ENCODE results near the gene GABRB1.
"Not testable (repeated sequence)": the region's sequence is repeated elsewhere in the genome, so short reads cannot be mapped to it uniquely, and the experiment has no call there.

The GABRB1 gene

GRCh38 chr4:47215759-47216158 is 184.4 kb downstream of the GABRB1 start:
- no peak for DNase-seq

- DNase-seq, result no peak
These were observed 185.9 kb downstream of the GABRB1 start for GRCh38 chr4:47217291-47217690.

- no peak for DNase-seq
These were observed 186.5 kb downstream of the GABRB1 start for GRCh38 chr4:47217884-47218283.

- no peak for DNase-seq
These were observed 187.3 kb downstream of the GABRB1 start for GRCh38 chr4:47218631-47219030.

- no peak for DNase-seq
These were observed 188.2 kb downstream of the GABRB1 start for GRCh38 chr4:47219586-47219985.

GRCh38 chr4:47221721-47222120 is 190.4 kb downstream of the GABRB1 start:
- DNase-seq, result no peak

DNA sequence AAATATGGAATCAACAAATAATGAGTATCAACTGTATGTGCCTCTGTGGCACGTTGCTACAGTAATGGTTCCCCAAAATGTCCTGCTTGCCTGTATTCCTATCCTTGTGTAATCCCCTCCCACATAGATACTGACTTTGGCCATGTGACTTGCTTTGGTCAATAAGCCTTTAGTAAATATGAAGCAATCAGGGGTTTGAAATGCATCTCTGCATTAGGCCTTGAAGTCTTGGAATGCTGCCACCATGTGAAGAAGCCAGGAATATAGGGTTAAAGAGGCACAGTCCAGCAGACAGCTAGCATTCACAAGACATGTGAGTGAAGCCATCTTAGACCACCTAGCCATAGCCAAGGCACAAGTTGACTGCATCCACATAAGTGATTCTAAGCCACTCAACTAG is 190.9 kb downstream of the GABRB1 start:
- DNase-seq, result no peak

DNA sequence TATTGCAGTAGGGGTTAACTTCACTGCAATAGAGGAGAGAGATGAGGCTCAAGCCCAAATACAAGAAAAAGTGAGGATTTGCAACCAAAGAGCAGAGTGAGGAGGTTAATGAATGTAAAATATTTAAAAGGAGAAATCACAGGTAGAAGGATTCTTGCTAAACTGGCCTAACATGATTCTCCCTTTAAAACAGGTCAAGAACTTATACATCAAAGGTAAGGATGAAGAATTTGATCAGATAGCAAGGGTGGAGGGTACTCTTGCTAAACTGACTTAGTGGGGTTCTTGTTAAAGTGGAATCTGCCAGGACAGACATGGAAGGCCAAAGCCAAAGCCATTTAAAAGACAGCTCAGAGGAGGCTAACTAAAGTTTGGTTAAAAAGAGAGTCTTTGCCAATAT is 193.0 kb downstream of the GABRB1 start:
- no peak for DNase-seq

DNA sequence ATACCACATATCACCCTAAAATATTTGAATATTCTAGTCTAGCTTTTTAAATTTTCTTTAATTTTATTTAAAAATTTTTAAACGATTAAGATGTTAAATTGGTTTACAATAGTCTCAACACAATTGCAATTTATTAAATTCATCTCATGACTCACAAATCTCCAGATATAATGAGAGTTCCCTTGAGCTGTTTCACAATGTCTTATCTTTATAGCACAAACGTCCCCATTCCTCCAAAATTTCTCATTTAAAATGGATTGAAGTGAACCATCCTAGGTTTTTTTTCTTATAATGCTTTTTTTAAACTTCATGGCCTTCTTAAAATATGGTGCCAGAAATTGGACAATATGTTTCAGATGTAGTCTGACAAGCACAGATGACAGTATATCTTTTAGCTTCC is 204.4 kb downstream of the GABRB1 start:
- no peak for DNase-seq

DNA sequence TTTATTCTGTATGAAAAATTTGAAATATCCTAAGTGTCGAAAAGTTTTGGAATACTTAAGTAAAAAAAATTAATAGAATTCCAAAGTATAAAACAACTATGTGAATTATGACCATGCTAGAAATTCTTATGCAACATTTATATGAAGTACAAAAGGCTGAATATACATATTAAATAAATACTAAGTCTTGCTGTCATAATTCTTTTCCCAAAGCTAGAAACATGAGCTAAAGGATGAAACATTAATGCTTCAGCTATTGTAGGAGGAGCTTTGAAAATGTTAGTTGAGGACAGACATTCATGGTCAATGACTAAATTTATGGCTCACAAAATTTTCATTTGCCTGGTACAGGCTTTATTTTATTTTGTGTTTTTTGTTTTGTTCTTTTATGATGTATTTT is 207.3 kb downstream of the GABRB1 start:
- no peak for DNase-seq

GRCh38 chr4:47239649-47240048 is 208.3 kb downstream of the GABRB1 start:
- DNase-seq, result no peak

GRCh38 chr4:47251348-47252135 is 220.2 kb downstream of the GABRB1 start:
- no peak for DNase-seq

DNA sequence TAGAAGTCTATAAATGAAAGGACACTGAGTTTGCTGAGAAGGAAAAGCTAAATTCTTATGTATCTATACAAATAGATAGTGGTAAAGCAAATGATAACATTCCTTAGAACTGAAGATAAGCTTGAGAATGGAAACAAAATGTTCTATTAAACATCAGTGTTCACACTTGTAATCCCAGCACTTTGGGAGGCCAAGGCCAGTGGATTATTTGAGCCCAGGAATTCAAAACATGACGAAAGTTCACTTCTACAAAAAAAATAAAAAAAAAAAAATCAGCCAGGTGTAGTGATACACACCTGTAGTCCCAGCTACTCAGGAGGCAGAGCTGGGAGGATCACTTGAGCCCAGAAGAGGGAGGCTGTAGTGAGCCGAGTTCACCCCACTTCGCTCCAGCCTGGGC is 232.4 kb downstream of the GABRB1 start:
- no peak for DNase-seq

DNA sequence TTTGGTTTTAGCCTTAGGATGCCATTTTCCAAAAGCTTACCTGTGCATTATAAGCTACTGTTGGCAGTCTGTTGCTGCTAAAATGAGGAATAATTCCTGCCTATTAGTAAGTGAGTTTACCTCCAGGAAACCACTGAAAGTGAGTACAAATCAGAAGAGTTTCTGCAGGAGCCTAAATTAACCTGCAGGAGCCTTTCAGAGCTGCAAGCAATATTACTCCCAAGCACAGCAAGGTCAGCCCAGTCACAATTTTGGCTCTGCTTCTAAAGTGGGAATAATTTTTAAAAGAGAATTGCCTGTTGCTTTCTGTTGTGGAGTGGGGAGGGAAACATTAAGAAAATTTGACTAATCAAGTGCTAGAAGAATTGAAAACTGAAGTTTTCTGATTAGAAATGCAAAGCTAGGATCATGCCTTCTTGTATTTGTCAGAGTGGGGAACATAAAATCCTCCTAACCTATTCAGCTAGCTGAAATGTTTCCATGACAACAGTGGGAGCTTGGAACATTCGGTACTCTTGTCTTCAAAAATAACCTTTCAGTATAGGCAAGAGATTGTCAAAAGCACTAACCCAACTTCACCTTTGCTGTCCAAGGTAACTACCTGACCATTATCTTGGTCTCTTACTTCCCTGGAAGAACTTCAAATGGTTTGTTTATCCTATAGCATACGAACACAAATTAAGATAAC is 239.0 kb downstream of the GABRB1 start:
- no peak for DNase-seq

DNA sequence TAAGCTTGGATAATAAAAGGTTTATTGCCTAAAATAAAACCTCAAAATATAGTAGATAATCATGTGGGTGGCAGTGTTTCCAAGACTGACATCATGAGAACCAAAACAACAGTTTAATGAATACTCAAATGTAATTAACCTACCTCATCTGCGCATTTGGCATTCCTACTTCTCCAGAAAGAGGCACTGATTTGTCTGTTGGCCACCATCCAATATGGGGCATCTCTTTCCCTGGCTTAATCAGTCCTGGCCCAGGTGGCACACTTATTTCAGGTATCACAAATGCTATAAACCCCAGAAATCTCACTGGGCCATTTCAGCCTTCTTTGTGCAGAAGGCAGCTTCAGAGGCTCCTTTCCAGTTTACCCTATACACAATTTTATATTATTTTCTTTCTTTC is 239.9 kb downstream of the GABRB1 start:
- no peak for DNase-seq

GRCh38 chr4:47274901-47275300 is 243.5 kb downstream of the GABRB1 start:
- no peak for DNase-seq

GRCh38 chr4:47275595-47275994 is 244.2 kb downstream of the GABRB1 start:
- DNase-seq, result no peak

DNA sequence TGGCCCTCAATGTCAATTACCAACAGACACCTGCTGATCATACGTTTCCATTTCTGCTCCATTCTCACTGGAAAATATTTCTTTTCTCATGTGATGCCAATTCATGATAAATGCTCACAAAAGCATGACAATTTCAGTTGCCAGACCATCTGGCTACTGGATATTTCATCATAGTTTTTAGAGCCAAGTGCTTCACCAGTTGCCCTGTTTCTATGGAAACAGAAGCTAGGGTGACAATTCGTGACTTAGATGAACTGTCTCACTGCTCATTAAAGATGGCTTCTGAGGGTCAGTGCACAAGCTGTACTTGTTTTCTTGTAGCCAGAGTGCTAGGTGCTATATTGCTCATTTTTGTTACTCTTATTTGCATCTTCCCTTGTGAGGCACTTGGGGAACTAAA is 247.3 kb downstream of the GABRB1 start:
- DNase-seq, result no peak

DNA sequence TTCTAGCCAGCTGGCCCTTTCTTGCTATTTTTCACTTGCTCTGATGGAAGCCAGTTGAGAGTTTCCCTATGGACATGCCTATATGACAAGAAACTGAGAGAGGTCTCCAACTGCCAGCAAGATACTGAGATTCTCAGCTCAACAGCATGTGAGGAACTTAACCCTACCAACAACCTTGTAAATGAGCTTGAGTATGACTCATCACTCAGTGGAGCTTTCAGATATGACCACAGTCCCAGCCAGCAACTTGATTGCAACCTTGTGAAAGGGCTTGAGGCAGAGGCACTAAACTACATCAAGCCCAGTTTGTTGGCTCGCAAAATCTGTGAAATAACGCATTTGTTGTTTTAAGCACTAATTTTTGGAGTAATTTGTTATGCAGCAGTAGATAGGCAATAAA is 256.4 kb downstream of the GABRB1 start:
- no peak for DNase-seq

GRCh38 chr4:47289805-47290204 is 258.4 kb downstream of the GABRB1 start:
- DNase-seq, result no peak

DNA sequence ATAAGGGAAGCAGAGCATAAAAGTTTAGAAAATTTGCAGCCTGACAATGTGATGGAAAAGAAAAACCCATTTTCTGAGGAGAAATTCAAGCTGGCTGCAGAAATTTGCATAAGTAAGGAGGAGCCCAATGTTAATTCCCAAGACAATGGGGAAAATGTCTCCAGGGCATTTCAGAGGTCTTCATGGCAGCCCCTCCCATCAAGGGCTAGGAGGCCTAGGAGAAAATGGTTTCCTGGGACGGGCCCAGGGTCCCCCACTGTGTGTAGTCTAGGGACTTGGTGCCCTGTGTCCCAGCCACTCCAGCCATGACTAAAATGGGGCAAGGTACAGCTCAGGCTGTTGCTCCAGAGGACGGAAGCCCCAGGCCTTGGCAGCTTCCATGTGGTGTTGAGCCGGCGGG is 259.5 kb downstream of the GABRB1 start:
- DNase-seq, result not testable (repeated sequence)

DNA sequence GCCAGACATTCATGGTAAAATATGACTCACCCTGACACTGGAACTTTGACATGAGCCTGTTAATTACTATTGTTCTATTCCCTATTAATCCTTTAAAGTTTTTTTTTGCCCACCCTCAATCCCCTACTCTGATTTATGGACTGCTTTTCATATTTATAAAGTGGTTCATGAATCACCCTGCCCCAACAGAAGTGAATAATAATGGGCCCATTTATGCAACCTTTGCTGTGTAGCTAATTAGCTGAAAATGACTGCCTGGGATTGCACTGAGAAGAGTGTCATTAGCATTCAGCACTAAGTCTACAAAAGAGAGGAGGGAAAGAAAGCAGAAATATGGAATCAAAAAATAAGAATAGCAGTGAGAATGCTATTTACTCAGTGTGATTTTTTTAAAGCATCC is 277.8 kb downstream of the GABRB1 start:
- DNase-seq, result no peak

- DNase-seq, result no peak
These were observed 280.8 kb downstream of the GABRB1 start for GRCh38 chr4:47312170-47312569.

GRCh38 chr4:47313384-47313783 is 282.0 kb downstream of the GABRB1 start:
- no peak for DNase-seq

GRCh38 chr4:47315346-47315745 is 284.0 kb downstream of the GABRB1 start:
- DNase-seq, result no peak

Measured in NCI-H345 (cell line).